Erythroblast (primary cell): ENCODE data around the gene NUDT4.
"Not testable (repeated sequence)": the region's sequence is repeated elsewhere in the genome, so short reads cannot be mapped to it uniquely, and the experiment has no call there.

Experiments
- DNase-seq, 2 experiments: peaks; one replicate each; lab custom pipeline; 2025; lab: John Stamatoyannopoulos, UW
- GATA1 ChIP-seq: IDR thresholded peaks from 2 replicates; pipeline ENCODE4 v1.6.1; 2011; ENCODE audit warnings: low read depth, mild to moderate bottlenecking, control low read depth, low read length, moderate library complexity
- POLR2A ChIP-seq: IDR thresholded peaks from 2 replicates; pipeline ENCODE4 v1.6.1; 2011; ENCODE audit warnings: mild to moderate bottlenecking, low read length

NUDT4 gene

GRCh38 chr12:93376436-93377251, 1.1 kb upstream of the NUDT4 start:
- peak; percentile 80 to 88 for DNase-seq

DNA sequence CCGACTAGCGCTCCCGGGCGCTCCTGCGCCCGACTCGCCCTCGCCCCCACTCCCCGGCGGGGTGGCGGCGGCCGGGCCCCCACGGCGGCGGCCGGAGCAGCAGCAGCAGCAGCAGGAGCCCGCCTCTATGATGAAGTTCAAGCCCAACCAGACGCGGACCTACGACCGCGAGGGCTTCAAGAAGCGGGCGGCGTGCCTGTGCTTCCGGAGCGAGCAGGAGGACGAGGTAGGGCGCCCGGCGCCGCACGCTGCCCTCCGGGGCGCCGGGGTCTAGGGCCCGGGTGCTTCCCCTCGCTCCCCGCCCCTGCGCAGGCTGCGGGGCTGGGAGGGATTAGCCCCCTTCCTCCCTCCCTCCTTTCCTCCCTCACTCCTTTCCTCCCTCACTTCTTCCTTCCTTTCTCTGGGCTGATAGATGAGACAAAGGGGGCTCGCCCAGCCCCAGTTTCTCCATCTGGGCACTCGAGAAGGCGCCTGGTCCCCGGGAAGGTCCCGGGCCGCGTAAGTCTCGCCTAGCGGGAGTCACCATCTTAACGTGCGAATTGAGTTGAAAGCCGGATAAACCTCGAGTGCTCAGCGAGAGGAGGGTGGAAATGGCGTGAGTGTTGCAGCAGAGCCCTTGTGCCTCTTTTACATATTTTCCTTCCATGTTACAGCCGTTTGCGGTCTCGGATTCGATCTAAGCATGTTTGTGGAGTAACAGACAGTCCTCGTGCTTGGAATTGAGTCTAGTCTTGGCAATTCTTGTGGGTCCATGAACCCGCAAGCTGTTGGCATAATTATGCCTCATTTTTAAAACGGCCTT, 672 bp downstream of the NUDT4 start:
- TF ChIP-seq POLR2A = peak; percentile 70
- DNase-seq = peak; percentile 74 to 79

More at GRCh38 chr12:93376436-93377251, 1.1 kb upstream of the NUDT4 start:
- TF ChIP-seq POLR2A (peak; percentile 68), GATA1 (no peak)

DNA sequence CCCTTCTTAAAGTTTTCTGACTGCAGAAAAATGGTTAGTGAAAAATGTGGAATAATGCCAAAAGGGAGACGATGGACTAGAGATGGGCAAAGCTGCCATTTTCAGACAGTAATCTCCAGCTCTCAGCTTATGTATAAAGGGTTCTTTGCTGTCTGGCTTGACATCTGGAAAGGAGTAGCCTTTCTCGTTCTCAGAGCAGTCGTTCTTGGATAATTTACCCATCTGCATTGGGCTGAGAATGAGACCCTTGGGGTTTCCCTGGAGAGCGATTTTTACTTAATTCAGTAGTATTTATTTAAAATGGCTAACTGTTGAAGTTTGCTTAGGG, 1.2 kb downstream of the NUDT4 start:
- TF ChIP-seq GATA1 (no peak), POLR2A (peak; percentile 13)
- DNase-seq = peak; percentile 74 to 79

DNA sequence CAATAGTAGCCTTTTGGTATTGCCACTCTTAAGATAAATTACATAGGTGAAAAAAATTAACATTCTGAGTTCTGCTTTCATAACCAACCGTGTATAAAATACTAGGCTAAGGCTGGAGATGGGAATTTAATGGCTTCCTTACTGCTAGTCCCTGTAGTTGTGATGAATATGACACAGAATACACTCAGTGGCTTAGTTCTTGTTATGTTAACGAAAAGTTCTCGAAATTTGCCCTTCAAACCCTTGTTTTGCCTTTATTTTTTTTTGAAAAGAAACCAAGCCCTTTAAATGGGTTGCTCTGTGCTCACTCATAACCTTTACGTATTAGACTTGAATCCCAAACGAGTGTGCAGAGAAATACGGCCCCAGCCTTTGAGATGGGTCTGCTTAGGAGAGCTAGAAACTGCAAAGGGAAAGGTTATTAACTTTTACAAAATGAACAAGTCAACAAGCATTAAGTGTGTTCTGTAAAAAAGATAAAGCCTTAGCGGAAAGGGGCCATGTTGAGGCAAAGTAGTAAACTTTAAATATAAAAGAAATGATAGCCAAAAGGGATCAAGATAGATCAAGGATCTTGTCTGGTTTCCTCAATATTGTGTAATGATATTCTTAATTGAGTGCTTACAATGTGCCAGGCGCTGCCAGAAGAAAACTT, 1.7 kb downstream of the NUDT4 start:
- TF ChIP-seq POLR2A = no peak
- no peak for TF ChIP-seq GATA1
- peak; percentile 42 to 71 for DNase-seq

GRCh38 chr12:93379981-93380361, 2.2 kb downstream of the NUDT4 start:
- TF ChIP-seq GATA1 (no peak), POLR2A (no peak)
- peak in 1 of 2 experiments; percentile 71 for DNase-seq

GRCh38 chr12:93380480-93381121, 2.9 kb downstream of the NUDT4 start:
- TF ChIP-seq POLR2A (no peak), GATA1 (no peak)
- peak; percentile 50 to 72 for DNase-seq

GRCh38 chr12:93381161-93381975, 3.6 kb downstream of the NUDT4 start:
- peak; percentile 6 to 38 for DNase-seq
- no peak for TF ChIP-seq POLR2A
- TF ChIP-seq GATA1 = no peak

- DNase-seq = not testable (repeated sequence)
Measured at GRCh38 chr12:93381976-93382437, 4.3 kb downstream of the NUDT4 start.

DNA sequence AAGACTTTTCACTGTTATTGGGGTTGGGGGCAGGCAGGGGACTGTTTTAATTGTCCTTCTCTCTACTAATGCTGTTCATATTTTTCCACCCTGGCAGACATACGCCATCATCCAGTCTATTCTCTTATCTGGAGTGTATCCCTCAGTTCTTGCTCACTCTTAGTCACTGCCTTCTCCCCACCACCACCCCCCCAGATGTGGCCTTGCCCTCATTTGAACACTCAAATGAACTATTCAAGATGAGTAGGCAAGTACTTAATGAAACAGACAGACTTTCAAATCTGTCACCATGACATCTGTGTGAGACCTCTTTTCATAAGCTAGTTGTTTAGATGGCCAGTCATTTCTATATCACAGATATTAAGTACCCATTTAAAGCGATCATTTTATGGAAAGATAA, 10.1 kb downstream of the NUDT4 start:
- TF ChIP-seq POLR2A = no peak
- TF ChIP-seq GATA1 = no peak
- peak; percentile 48 to 74 for DNase-seq

GRCh38 chr12:93390031-93390430, 12.3 kb downstream of the NUDT4 start:
- TF ChIP-seq POLR2A (no peak), GATA1 (no peak)
- no peak for DNase-seq

- TF ChIP-seq POLR2A (no peak), GATA1 (no peak)
- no peak for DNase-seq
Measured at GRCh38 chr12:93390549-93391297, 13.0 kb downstream of the NUDT4 start.

DNA sequence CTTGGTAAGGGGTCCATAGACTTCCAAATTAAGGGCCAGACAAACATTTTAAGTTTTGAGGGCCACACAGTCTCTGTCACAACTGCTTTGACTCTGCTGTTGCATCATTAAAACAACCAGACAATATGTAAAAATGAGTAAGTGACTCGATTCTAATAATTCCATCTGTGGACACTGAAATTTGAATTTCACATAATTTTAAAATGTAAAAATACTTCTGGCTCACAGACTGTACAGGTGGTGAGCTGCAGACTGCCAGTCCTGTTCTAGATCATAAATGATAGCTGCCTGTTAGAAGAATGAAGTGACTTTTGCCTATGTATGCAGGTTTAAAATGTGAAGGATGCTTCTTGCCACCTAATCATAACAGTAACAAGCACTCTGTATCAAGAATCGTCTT, 15.7 kb downstream of the NUDT4 start:
- TF ChIP-seq GATA1 (no peak), POLR2A (no peak)
- no peak for DNase-seq
